H1 (cell line): ENCODE measurements around the gene FOXS1. TPM values are rescaled to one million over a fixed set of nuclear protein-coding genes. Genes with fewer than 3 reads are reported as not detected.

Experiments used
- CTCF ChIA-PET: fragments of 300-600 bp; sonication (Branson Sonifier 250); formaldehyde crosslinking; loops from one replicate; lab custom pipeline; 2021; ENCODE audit not compliant: partially characterized antibody; lab: Charles Lee
- POLR2A ChIA-PET: fragments of 300-600 bp; sonication (Branson Sonifier 250); formaldehyde crosslinking; loops from one replicate; lab custom pipeline; 2021; ENCODE audit warnings: inconsistent platforms; ENCODE audit not compliant: partially characterized antibody; lab: Charles Lee
- DNase-seq, 2 experiments: peaks; one replicate each; pipeline versions ENCODE4 v3.0.0 to v3.0.0-alpha.2; 2010 to 2022; ENCODE audit warnings: low spot score in 2 of 2, low read depth in 1 of 2, mixed read lengths in 1 of 2
- FAIRE-seq: peaks from 2 replicates; lab custom pipeline; 2011; peaks lifted over from hg19 to GRCh38; lab: Jason Lieb, UNC
- H2AFZ ChIP-seq: 2 replicates; pipeline ENCODE4 v1.8.1; 2012; ENCODE audit warnings: low read length, inconsistent platforms
- H2AK5ac ChIP-seq: 2 replicates; pipeline ENCODE4 v1.6.1; 2013; ENCODE audit warnings: low read depth, low read length
- H2BK120ac ChIP-seq: replicated peaks from 2 replicates; pipeline ENCODE3; 2013; ENCODE audit warnings: low read depth, low read length, inconsistent platforms
- H2BK12ac ChIP-seq: 2 replicates; pipeline ENCODE4 v1.6.1; 2013; ENCODE audit warnings: low read depth, low read length
- H2BK15ac ChIP-seq: 2 replicates; pipeline ENCODE4 v1.6.1; 2013; ENCODE audit warnings: low read length
- H2BK20ac ChIP-seq: 2 replicates; pipeline ENCODE4 v1.6.1; 2013; ENCODE audit warnings: low read length
- H2BK5ac ChIP-seq: 2 replicates; pipeline ENCODE4 v1.6.1; 2013; ENCODE audit warnings: low read depth, low read length
- H3K14ac ChIP-seq: 2 replicates; pipeline ENCODE4 v1.6.1; 2013; ENCODE audit warnings: inconsistent platforms; ENCODE audit not compliant: insufficient read length
- H3K18ac ChIP-seq: 2 replicates; pipeline ENCODE4 v1.6.1; 2013; ENCODE audit warnings: low read length; ENCODE audit errors: extremely low read depth
- H3K23ac ChIP-seq: 2 replicates; pipeline ENCODE4 v1.6.1; 2013; ENCODE audit warnings: inconsistent platforms; ENCODE audit not compliant: insufficient read length
- H3K23me2 ChIP-seq: 2 replicates; pipeline ENCODE4 v1.6.1; 2013; ENCODE audit warnings: low read depth, low read length
- H3K27ac ChIP-seq: 2 replicates; pipeline ENCODE4 v1.6.1; 2011; ENCODE audit warnings: low read depth, low read length, inconsistent platforms
- H3K27me3 ChIP-seq, 4 experiments: replicated peaks in 1 of 4; 1 replicate in 1 of 4; 2 replicates in 3 of 4; pipeline versions ENCODE4 v1.6.1 to v1.8.1; 2011 to 2013; ENCODE audit warnings: low read length in 3 of 4, mild to moderate bottlenecking in 3 of 4, inconsistent platforms in 2 of 4, mixed read lengths in 2 of 4, moderate library complexity in 1 of 4; ENCODE audit not compliant: control insufficient read depth in 3 of 4, insufficient read depth in 3 of 4; ENCODE audit errors: extremely low read depth in 1 of 4
- H3K36me3 ChIP-seq, 4 experiments: 2 replicates each; pipeline versions ENCODE4 v1.6.1 to v1.8.1; 2011 to 2013; ENCODE audit warnings: mild to moderate bottlenecking in 4 of 4, low read length in 3 of 4, moderate library complexity in 2 of 4, control low read depth in 1 of 4, inconsistent platforms in 1 of 4; ENCODE audit not compliant: insufficient read depth in 4 of 4, control insufficient read depth in 2 of 4
- H3K4ac ChIP-seq: replicated peaks from 2 replicates; pipeline ENCODE3; 2013; ENCODE audit warnings: low read length, low read depth, mixed read lengths, inconsistent platforms; ENCODE audit not compliant: insufficient read length
- H3K4me1 ChIP-seq, 4 experiments: replicated peaks in 1 of 4; 1 replicate in 1 of 4; 2 replicates in 3 of 4; pipeline versions ENCODE4 v1.6.1 to v1.8.1; 2011 to 2013; ENCODE audit warnings: low read length in 3 of 4, inconsistent platforms in 2 of 4, mixed read lengths in 1 of 4; ENCODE audit not compliant: insufficient read depth in 4 of 4, control insufficient read depth in 3 of 4
- H3K4me2 ChIP-seq, 2 experiments: 2 replicates each; pipeline versions ENCODE4 v1.6.1 to v1.8.1; 2011 to 2013; ENCODE audit warnings: low read depth in 2 of 2, low read length in 2 of 2, control low read depth in 1 of 2, inconsistent platforms in 1 of 2, mild to moderate bottlenecking in 1 of 2; ENCODE audit not compliant: insufficient read depth in 1 of 2
- H3K4me3 ChIP-seq, 4 experiments: fragments of 200-600, 300-600 bp in 1 of 4; sonication (generic), shearing (Covaris generic), sonication (Bioruptor Twin) in 1 of 4; 2 replicates each; pipeline versions ENCODE4 v1.5.1 to v1.8.1; 2011 to 2016; ENCODE audit warnings: low read length in 4 of 4, low read depth in 3 of 4, control low read depth in 2 of 4, inconsistent platforms in 2 of 4, mild to moderate bottlenecking in 2 of 4, mixed read lengths in 1 of 4, moderate library complexity in 1 of 4; ENCODE audit not compliant: insufficient read depth in 2 of 4; ENCODE audit errors: extremely low read depth in 1 of 4
- H3K56ac ChIP-seq: replicated peaks from 2 replicates; pipeline ENCODE3; 2013; ENCODE audit warnings: low read depth, mild to moderate bottlenecking, mixed read lengths, low read length, inconsistent platforms; ENCODE audit not compliant: insufficient read length
- H3K79me1 ChIP-seq: 2 replicates; pipeline ENCODE4 v1.6.1; 2013; ENCODE audit warnings: low read depth, low read length, control low read depth
- H3K79me2 ChIP-seq, 2 experiments: 2 replicates each; pipeline versions ENCODE4 v1.6.1 to v1.8.1; 2012 to 2013; ENCODE audit warnings: low read length in 2 of 2, mild to moderate bottlenecking in 2 of 2, inconsistent platforms in 1 of 2; ENCODE audit not compliant: insufficient read depth in 2 of 2, control insufficient read depth in 1 of 2
- H3K9ac ChIP-seq, 4 experiments: replicated peaks in 1 of 4; 1 replicate in 1 of 4; 2 replicates in 3 of 4; pipeline versions ENCODE4 v1.6.1 to v1.8.1; 2011 to 2013; ENCODE audit warnings: low read depth in 3 of 4, low read length in 3 of 4, control low read depth in 2 of 4, mild to moderate bottlenecking in 2 of 4, moderate library complexity in 2 of 4, inconsistent platforms in 1 of 4; ENCODE audit errors: extremely low read depth in 1 of 4
- H3K9me3 ChIP-seq, 2 experiments: 2 replicates each; pipeline versions ENCODE4 v1.6.1 to v1.8.1; 2012 to 2013; ENCODE audit warnings: mild to moderate bottlenecking in 2 of 2, moderate library complexity in 2 of 2, control low read depth in 1 of 2, inconsistent platforms in 1 of 2, low read depth in 1 of 2, low read length in 1 of 2, mixed read lengths in 1 of 2; ENCODE audit not compliant: insufficient read depth in 2 of 2
- H4K20me1 ChIP-seq, 2 experiments: replicated peaks in 1 of 2; 2 replicates each; pipeline versions ENCODE3 to v1.8.1; 2011 to 2013; ENCODE audit warnings: inconsistent platforms in 2 of 2, low read length in 2 of 2, mild to moderate bottlenecking in 1 of 2; ENCODE audit not compliant: insufficient read depth in 2 of 2, control insufficient read depth in 1 of 2
- H4K5ac ChIP-seq: 2 replicates; pipeline ENCODE4 v1.6.1; 2013; ENCODE audit warnings: low read length, low read depth, mixed read lengths, inconsistent platforms; ENCODE audit not compliant: insufficient read length
- H4K8ac ChIP-seq: 2 replicates; pipeline ENCODE4 v1.8.0; 2013; ENCODE audit warnings: mild to moderate bottlenecking, moderate library complexity, low read length, inconsistent platforms; ENCODE audit not compliant: insufficient read depth; ENCODE audit errors: extremely low read depth
- H4K91ac ChIP-seq: replicated peaks from 2 replicates; pipeline ENCODE3; 2013; ENCODE audit warnings: low read length, mixed read lengths, inconsistent platforms; ENCODE audit not compliant: insufficient read length
- KDM4A ChIP-seq: IDR thresholded peaks from one replicate; pipeline ENCODE4 v1.7.1; 2012; ENCODE audit warnings: low read depth, mild to moderate bottlenecking, moderate library complexity, low read length, inconsistent platforms; ENCODE audit not compliant: severe bottlenecking
- SP2 ChIP-seq: IDR thresholded peaks from 2 replicates; pipeline ENCODE4 v1.6.1; 2012; ENCODE audit warnings: mild to moderate bottlenecking, low read length, inconsistent platforms
- WGBS, 2 experiments: shearing (Covaris generic) in 1 of 2; methylation state at CpG; one replicate each; pipeline versions ENCODE4 v1.1.6 to v1.1.7; 2013 to 2015; ENCODE audit warnings: low lambda C conversion rate in 2 of 2, mixed read lengths in 2 of 2, inconsistent platforms in 1 of 2, low coverage in 1 of 2, missing lambda C conversion rate in 1 of 2; ENCODE audit not compliant: insufficient replicate concordance in 2 of 2, insufficient coverage in 1 of 2, insufficient read length in 1 of 2; ENCODE audit errors: extremely low coverage in 1 of 2, missing lambda C conversion rate in 1 of 2; 5-methylcytosine and 5-hydroxymethylcytosine counted together
- polyA plus RNA-seq, 7 experiments: library from polyadenylated mRNA; depleted of rRNA in 3 of 7; stranded (reverse) in 5 of 7; unstranded in 2 of 7; fragments of >200 nt in 5 of 7; fragments of 200-250 nt in 2 of 7; gene quantifications; 1 replicate in 5 of 7; 2 replicates in 1 of 7; 4 replicates in 1 of 7; pipeline versions ENCODE4 v1.2.1 to v1.2.3, GENCODE V29; 2011 to 2013; ENCODE audit warnings: missing spikeins in 2 of 7, mixed read lengths in 2 of 7
- total RNA-seq: library from RNA; stranded (reverse); fragmentation: NEBNext Ultra II Directional; extraction: Animal tissue kit (Norgen Biotek cat#: 25700); gene quantifications from 2 replicates; pipeline ENCODE4 v1.2.1, GENCODE V29; 2021

Gene FOXS1
- total and polyA plus RNA-seq, 2 of the 8 experiments (the other 6 are each of a cell fraction or from before 2014, with no cell fraction given), result 0.45 TPM; not detected in 1

DNA sequence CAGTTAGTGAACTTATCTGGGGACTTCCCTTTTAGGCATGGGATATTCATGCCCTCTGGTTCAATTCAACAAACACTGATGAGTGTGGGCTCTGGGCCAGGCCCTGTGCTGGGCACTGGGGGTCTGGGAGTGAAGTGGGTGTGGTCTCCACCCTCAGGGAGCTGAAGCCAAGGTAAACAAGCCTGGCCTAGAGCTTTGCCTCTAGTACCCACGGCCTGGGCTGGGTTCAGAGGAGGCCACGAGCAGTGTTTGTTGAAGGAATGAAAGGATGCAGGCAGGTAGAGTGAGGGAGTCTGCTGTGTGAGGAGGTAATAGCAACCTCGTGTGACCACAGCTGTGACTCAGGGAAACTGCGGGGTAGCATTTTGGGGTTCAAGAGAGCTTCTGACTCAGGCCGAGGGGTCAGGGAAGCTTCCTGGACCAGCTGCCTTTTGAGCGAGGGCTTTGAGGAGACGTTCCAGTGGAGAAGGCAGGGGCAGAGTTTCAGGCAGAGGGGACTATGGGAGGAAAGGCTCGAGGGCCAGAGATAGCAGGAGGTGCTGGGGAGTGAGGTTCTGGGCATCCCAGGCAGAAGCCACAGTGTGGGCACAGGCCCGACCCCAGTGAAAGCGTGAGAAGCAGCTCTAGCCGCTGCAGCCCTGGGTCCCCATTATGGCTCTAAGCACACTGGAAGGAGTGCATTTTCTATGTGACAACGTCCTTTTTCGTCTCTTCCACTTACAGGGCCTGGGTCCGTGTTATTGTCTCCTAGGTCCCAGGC, 20.7 kb downstream of the FOXS1 start:
- H4K5ac ChIP-seq, result no peak overlapping the region
- TF ChIP-seq SP2, result no peak
- TF ChIP-seq KDM4A, result no peak
- ChIA-PET POLR2A (interaction anchor here (0.9 kb wide), 1 partner anchor 27 kb away, joined by 3 read pairs; no protein-coding TSS in a partner anchor), CTCF (interaction anchor here (0.7 to 6.6 kb wide), 12 partner anchors 10 to 402 kb away, joined by 3 to 73 read pairs (median 12); partner anchors contain the start of genes FOXS1, PDRG1 and XKR7)
- no peak overlapping the region for H2BK12ac ChIP-seq
- no peak overlapping the region for H3K4me2 ChIP-seq
- H3K79me1 ChIP-seq, result no peaks in the 10 kb centered on the region
- no peak overlapping the region for H2AFZ ChIP-seq
- H3K14ac ChIP-seq, result no peak overlapping the region
- H3K27ac ChIP-seq, result no peak overlapping the region
- H2AK5ac ChIP-seq, result no peak overlapping the region
- H3K9me3 ChIP-seq, result no peaks in the 10 kb centered on the region
- no peak overlapping the region for H4K8ac ChIP-seq
- no peaks in the 10 kb centered on the region for H4K20me1 ChIP-seq
- H3K79me2 ChIP-seq, result no peaks in the 10 kb centered on the region
- H3K56ac ChIP-seq, result no peak overlapping the region
- no peak for FAIRE-seq
- H3K18ac ChIP-seq, result no peak overlapping the region
- no peaks in the 10 kb centered on the region; a peak in 1 of 8 replicates for H3K36me3 ChIP-seq
- WGBS, 2 experiments, result 83% methylated on average over 14 of the region's 14 CpGs; no CpG with 5 or more reads in 1 of the 2 experiments
- H2BK5ac ChIP-seq, result no peak overlapping the region
- H3K4ac ChIP-seq, result no peak overlapping the region
- H3K4me1 ChIP-seq, result peaks cover 0 to 8% (median 2%) of the 10 kb centered on the region in 4 experiments; a peak in 4 of 7 replicates
- no peak overlapping the region for H4K91ac ChIP-seq
- H3K4me3 ChIP-seq, result no peak overlapping the region
- H3K23ac ChIP-seq, result no peak overlapping the region
- no peak overlapping the region for H2BK20ac ChIP-seq
- no peaks in the 10 kb centered on the region for H3K27me3 ChIP-seq
- DNase-seq, result no peak
- no peak overlapping the region for H2BK120ac ChIP-seq
- H3K23me2 ChIP-seq, result no peaks in the 10 kb centered on the region
- no peak overlapping the region for H2BK15ac ChIP-seq
- no peak overlapping the region for H3K9ac ChIP-seq
